Vagina (tissue), 2 donors: ENCODE measurements around the gene SLC39A3. TPM values are rescaled to one million over a fixed set of nuclear protein-coding genes. Genes with fewer than 3 reads are reported as not detected.

Experiments
- DNase-seq, 2 donors: peaks; one replicate each; pipeline ENCODE4 v3.0.0-alpha.2; 2017; ENCODE audit errors: extremely low spot score in 2 of 2
- H3K27ac ChIP-seq: fragments of 200-600 bp; sonication (generic); one replicate; pipeline ENCODE4 v1.5.1; 2019
- H3K27me3 ChIP-seq: fragments of 200-600 bp; sonication (generic); one replicate; pipeline ENCODE4 v1.5.1; 2019
- H3K36me3 ChIP-seq, 2 donors: fragments of 200-600 bp; sonication (generic); one replicate each; pipeline ENCODE4 v1.5.1; 2017 to 2019
- H3K4me1 ChIP-seq: fragments of 200-600 bp; sonication (generic); one replicate; pipeline ENCODE4 v1.5.1; 2019
- H3K4me3 ChIP-seq, 2 donors: fragments of 200-600 bp; sonication (generic); 1 replicate in 1 of 2; 2 replicates in 1 of 2; pipeline ENCODE4 v1.5.1; 2016 to 2019
- H3K9me3 ChIP-seq: fragments of 200-600 bp; sonication (generic); one replicate; pipeline ENCODE4 v1.5.1; 2019
- POLR2A ChIP-seq, 2 donors: fragments of 450-650 bp; IDR thresholded peaks; one replicate each; pipeline ENCODE4 v1.6.1; 2017; ENCODE audit warnings: antibody characterized with exemption in 2 of 2, mild to moderate bottlenecking in 2 of 2, moderate library complexity in 2 of 2
- POLR2AphosphoS5 ChIP-seq, 2 donors: sonication (generic); formaldehyde crosslinking; IDR thresholded peaks; one replicate each; pipeline ENCODE4 v1.9.0; 2017; ENCODE audit warnings: antibody characterized with exemption in 2 of 2, mild to moderate bottlenecking in 2 of 2, low read depth in 1 of 2; ENCODE audit not compliant: insufficient read depth in 1 of 2
- intact Hi-C: fragments of 100-400 bp; cut with DNase I; formaldehyde crosslinking; loops from one replicate; pipeline ENCODE4 v1.15.1; 2023
- total RNA-seq: library from RNA; depleted of rRNA; stranded (reverse); fragments of >200 nt; gene quantifications from one replicate; pipeline ENCODE4 v1.2.3, GENCODE V29; 2016
- TF ChIP-seq, protein P1 (sequence below), 3 experiments: fragments of 450-650 bp in 2 of 3; fragments of 200-600 bp in 1 of 3; sonication (generic) in 1 of 3; IDR thresholded peaks; one replicate each; pipeline ENCODE4 v1.5.1; 2017 to 2019; ENCODE audit warnings: antibody characterized with exemption in 3 of 3, mild to moderate bottlenecking in 2 of 3, moderate library complexity in 2 of 3

The SLC39A3 gene
- total RNA-seq, 1 donor from 2014 or later = 27.7 TPM

DNA sequence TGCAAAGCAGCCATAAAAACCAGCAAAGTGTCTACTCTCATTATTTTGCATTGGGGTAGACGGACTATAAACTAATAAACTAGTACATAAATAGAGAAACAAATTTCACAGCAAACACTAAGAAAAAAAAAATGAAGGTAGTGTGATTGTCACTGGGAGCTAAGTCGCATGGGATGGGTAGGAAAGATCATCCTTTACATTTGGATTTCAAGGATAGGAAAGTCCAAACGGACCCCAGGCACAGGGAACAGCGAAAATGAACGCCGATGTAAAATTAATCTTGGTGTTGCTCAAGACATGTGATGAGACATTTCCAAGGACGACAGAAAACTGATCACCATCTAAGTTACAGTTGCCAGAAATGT, 43.9 kb upstream of the SLC39A3 start:
- Histone ChIP-seq H3K4me1 (peaks cover 56% of the 10 kb centered on the region), H3K36me3 (no peaks in the 10 kb centered on the region), H3K4me3 (peak overlapping the region; percentile 75 to 87), H3K27ac (no peak overlapping the region), H3K9me3 (no peaks in the 10 kb centered on the region), H3K27me3 (no peaks in the 10 kb centered on the region)
- DNase-seq = no peak
- TF ChIP-seq POLR2A (IDR thresholded peaks at IDR 0.05) (no peak), POLR2AphosphoS5 (IDR thresholded peaks at IDR 0.05; ENCODE audit: insufficient read depth in 1 of 2, low read depth in 1 of 2) (no peak)
- TF ChIP-seq, protein P1, sequence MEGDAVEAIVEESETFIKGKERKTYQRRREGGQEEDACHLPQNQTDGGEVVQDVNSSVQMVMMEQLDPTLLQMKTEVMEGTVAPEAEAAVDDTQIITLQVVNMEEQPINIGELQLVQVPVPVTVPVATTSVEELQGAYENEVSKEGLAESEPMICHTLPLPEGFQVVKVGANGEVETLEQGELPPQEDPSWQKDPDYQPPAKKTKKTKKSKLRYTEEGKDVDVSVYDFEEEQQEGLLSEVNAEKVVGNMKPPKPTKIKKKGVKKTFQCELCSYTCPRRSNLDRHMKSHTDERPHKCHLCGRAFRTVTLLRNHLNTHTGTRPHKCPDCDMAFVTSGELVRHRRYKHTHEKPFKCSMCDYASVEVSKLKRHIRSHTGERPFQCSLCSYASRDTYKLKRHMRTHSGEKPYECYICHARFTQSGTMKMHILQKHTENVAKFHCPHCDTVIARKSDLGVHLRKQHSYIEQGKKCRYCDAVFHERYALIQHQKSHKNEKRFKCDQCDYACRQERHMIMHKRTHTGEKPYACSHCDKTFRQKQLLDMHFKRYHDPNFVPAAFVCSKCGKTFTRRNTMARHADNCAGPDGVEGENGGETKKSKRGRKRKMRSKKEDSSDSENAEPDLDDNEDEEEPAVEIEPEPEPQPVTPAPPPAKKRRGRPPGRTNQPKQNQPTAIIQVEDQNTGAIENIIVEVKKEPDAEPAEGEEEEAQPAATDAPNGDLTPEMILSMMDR (IDR thresholded peaks at IDR 0.05) = no peak
- intact Hi-C loops = loop anchor here (5.0 kb wide), 1 partner anchor 326 kb away; the partner anchor contains the start of gene LMNB2

DNA sequence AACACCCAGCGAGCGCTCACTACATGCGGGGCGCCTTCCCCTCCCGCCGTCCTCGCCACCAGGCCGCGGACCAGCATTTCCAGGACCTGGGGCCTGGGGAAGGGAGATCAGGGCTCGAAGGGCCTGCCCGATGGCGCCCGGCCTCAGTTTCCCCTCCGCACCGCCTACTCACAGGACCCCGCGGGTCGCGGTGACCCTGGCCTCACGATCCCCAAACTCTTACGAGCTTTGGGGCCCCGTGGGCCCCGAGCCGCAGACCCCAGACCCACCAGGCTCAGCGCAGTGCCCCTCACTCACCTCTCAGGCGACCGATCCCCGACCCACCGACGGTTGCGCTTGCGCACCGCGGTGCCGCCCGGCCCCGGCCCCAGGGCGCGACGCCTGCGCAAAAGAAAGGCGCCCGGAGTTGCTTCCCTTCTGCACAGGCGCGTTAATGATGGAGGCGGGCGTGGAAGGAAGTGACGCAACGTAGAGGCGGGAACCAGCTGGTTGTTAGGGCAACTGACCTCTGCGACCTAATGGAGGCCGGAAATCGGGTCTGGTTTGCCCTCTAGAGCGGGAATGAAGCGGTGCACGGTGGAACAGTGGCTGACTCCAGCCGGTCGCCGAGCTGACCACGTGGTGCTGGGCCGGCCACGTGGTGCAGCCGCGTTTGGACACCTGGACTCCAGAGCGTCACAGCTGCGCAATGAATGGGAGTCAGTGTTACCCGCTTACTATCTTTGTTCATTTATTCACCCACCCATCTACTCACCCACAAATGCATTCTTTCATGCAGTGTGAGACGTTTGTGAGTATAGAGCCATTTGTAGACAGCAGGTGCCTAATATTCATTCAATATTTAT, 43.3 kb upstream of the SLC39A3 start, which contains the start of gene SGTA:
Gene SGTA (minus strand): TSS at position 338 of the 845 bp plus-strand sequence. CDS start 14,205 bp downstream, outside the sequence.
- peak in 1 of 2 donors; percentile 79 for TF ChIP-seq POLR2A (IDR thresholded peaks at IDR 0.05)
- peak; percentile 96 to 98 for TF ChIP-seq POLR2AphosphoS5 (IDR thresholded peaks at IDR 0.05; ENCODE audit: insufficient read depth in 1 of 2, low read depth in 1 of 2)
- TF ChIP-seq, protein P1 (IDR thresholded peaks at IDR 0.05) = peak in 1 of 3 experiments; percentile 54
- Histone ChIP-seq H3K4me1 (peaks cover 56% of the 10 kb centered on the region), H3K27ac (peak within 1 kb of the TSS; percentile 88), H3K9me3 (no peaks in the 10 kb centered on the region), H3K4me3 (peak within 1 kb of the TSS; percentile 75 to 87), H3K36me3 (no peaks in the 10 kb centered on the region), H3K27me3 (no peaks in the 10 kb centered on the region)
- intact Hi-C loops = loop anchor here (5.0 kb wide), 1 partner anchor 326 kb away; the partner anchor contains the start of gene LMNB2
- DNase-seq = peak; percentile 98

- Histone ChIP-seq H3K9me3 (no peaks in the 10 kb centered on the region), H3K36me3 (no peaks in the 10 kb centered on the region), H3K27ac (peak overlapping the region; percentile 88), H3K27me3 (no peaks in the 10 kb centered on the region), H3K4me1 (peaks cover 56% of the 10 kb centered on the region), H3K4me3 (peak overlapping the region; percentile 75 to 87)
- no peak for TF ChIP-seq POLR2A (IDR thresholded peaks at IDR 0.05)
- TF ChIP-seq POLR2AphosphoS5 (IDR thresholded peaks at IDR 0.05; ENCODE audit: insufficient read depth in 1 of 2, low read depth in 1 of 2) = no peak
- TF ChIP-seq, protein P1 (IDR thresholded peaks at IDR 0.05) = no peak
- intact Hi-C loops = loop anchor here (5.0 kb wide), 1 partner anchor 325 kb away; the partner anchor contains the start of gene LMNB2
- DNase-seq = no peak
Observed at GRCh38 chr19:2782329-2782935, 42.6 kb upstream of the SLC39A3 start.

- Histone ChIP-seq H3K27ac (no peak overlapping the region), H3K27me3 (no peaks in the 10 kb centered on the region), H3K9me3 (no peaks in the 10 kb centered on the region), H3K4me1 (peaks cover 53% of the 10 kb centered on the region), H3K4me3 (no peak overlapping the region), H3K36me3 (no peaks in the 10 kb centered on the region)
- no peak for DNase-seq
- intact Hi-C loops = loop anchor here (5.0 kb wide), 1 partner anchor 323 kb away; the partner anchor contains the start of gene LMNB2
- TF ChIP-seq POLR2A (IDR thresholded peaks at IDR 0.05) (no peak), POLR2AphosphoS5 (IDR thresholded peaks at IDR 0.05; ENCODE audit: insufficient read depth in 1 of 2, low read depth in 1 of 2) (no peak)
- TF ChIP-seq, protein P1 (IDR thresholded peaks at IDR 0.05) = no peak
Observed at GRCh38 chr19:2780284-2780683, 40.5 kb upstream of the SLC39A3 start.
